Measurements from ENCODE around the gene EIF4G1. TPM values are rescaled to one million over a fixed set of nuclear protein-coding genes. Genes with fewer than 3 reads are reported as not detected.

Gene EIF4G1
- total and polyA plus RNA-seq, 10 of the 15 experiments (the other 5 are each of a cell fraction or from before 2014, with no cell fraction given): 5.7 to 462 (median 237) TPM

- TF ChIP-seq NFXL1 (IDR thresholded peaks at IDR 0.05; ENCODE audit: borderline replicate concordance) (no peak), EGR1 (IDR thresholded peaks at IDR 0.05; ENCODE audit: borderline replicate concordance in 1 of 2, low read depth in 2 of 2, low read length in 2 of 2) (no peak)
These were observed 58.0 kb downstream of the EIF4G1 start (continued) for GRCh38 chr3:184372296-184372821.

DNA sequence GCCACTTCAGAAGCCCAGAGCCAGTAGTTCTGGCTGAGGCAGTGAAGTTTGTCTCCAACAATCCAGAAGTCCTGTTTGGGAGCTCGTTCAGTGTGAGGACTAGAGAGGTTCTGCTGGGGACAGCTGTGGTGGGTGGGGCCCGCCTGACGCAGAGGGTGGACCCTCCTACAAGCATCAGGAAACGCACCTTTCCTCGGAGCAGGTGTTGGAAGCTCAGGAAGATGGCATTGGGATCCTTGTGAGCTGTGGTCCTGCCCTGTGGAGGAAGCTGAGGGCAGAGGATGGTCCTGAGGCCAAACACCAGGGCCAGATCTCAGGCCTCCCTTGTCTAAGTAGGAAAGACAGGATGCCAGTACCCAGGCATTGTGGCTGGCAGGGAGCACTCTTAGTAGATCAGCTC is 58.5 kb downstream of the EIF4G1 start:
- SMC1A ChIA-PET (ENCODE audit: uncharacterized antibody, unreplicated experiment): interaction anchor here (1.0 to 2.2 kb wide), 6 partner anchors 11 to 173 kb away, joined by 3 to 24 read pairs (median 6); partner anchors contain the start of genes CLCN2 and POLR2H
- no peaks in the 10 kb centered on the region for H3K79me2 ChIP-seq (ENCODE audit: control insufficient read depth, insufficient read depth, low read length)
- 22% methylated on average over 5 of the region's 5 CpGs for WGBS (ENCODE audit: insufficient coverage, insufficient replicate concordance, low lambda C conversion rate, missing lambda C conversion rate)
- intact Hi-C loops (cut with micrococcal nuclease; ENCODE audit: unreplicated experiment): no loop called here
- FAIRE-seq (no peak), DNase-seq (ENCODE audit: low read depth, low spot score) (no peak), ATAC-seq (no peak)
- BruUV-seq (replicated peaks): no TSS peak
- in situ Hi-C loops (cut with MboI): no loop called here
- H3K9ac ChIP-seq (ENCODE audit: control insufficient read depth, insufficient read depth, low read length): no peak overlapping the region
- POLR2A ChIA-PET: interaction anchor here (0.6 kb wide), 1 partner anchor 122 kb away, joined by 5 read pairs; no protein-coding TSS in a partner anchor
- no peaks in the 10 kb centered on the region for H4K20me1 ChIP-seq (ENCODE audit: control insufficient read depth, insufficient read depth)
- RAD21 ChIA-PET (ENCODE audit: unreplicated experiment): interaction anchor here (1.8 to 3.4 kb wide), 3 partner anchors 19 to 169 kb away, joined by 11 to 28 read pairs (median 14); no protein-coding TSS in a partner anchor
- H3K27ac ChIP-seq (ENCODE audit: control insufficient read depth, insufficient read depth): no peak overlapping the region
- H2AFZ ChIP-seq (ENCODE audit: control insufficient read depth, low read depth, low read length): no peak overlapping the region
- H3K4me1 ChIP-seq (ENCODE audit: control insufficient read depth, insufficient read depth, low read length): no peaks in the 10 kb centered on the region
- CTCF ChIA-PET: interaction anchor here (1.0 to 4.0 kb wide), 7 partner anchors 9 to 168 kb away, joined by 3 to 79 read pairs (median 5); no protein-coding TSS in a partner anchor
- no peak overlapping the region for H3K4me2 ChIP-seq (ENCODE audit: control insufficient read depth, insufficient read depth)
- peaks cover 0 to 8% of the 10 kb centered on the region in 2 experiments; a peak in 2 of 4 replicates for H3K27me3 ChIP-seq (replicated peaks in 1 of 2; ENCODE audit: control insufficient read depth in 2 of 2, insufficient read depth in 2 of 2, low read length in 1 of 2)
- no peaks in the 10 kb centered on the region for H3K9me3 ChIP-seq (replicated peaks; ENCODE audit: control insufficient read depth, insufficient read depth, low read length)
- no peak overlapping the region for H3K4me3 ChIP-seq
- no peaks in the 10 kb centered on the region; a peak in 1 of 4 replicates for H3K36me3 ChIP-seq (ENCODE audit: control insufficient read depth in 2 of 2, insufficient read depth in 2 of 2, low read length in 1 of 2)
- TF ChIP-seq, protein P1, sequence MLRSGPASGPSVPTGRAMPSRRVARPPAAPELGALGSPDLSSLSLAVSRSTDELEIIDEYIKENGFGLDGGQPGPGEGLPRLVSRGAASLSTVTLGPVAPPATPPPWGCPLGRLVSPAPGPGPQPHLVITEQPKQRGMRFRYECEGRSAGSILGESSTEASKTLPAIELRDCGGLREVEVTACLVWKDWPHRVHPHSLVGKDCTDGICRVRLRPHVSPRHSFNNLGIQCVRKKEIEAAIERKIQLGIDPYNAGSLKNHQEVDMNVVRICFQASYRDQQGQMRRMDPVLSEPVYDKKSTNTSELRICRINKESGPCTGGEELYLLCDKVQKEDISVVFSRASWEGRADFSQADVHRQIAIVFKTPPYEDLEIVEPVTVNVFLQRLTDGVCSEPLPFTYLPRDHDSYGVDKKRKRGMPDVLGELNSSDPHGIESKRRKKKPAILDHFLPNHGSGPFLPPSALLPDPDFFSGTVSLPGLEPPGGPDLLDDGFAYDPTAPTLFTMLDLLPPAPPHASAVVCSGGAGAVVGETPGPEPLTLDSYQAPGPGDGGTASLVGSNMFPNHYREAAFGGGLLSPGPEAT (IDR thresholded peaks at IDR 0.05; ENCODE audit: low read depth): no peak
- no peak for TF ChIP-seq NFXL1 (IDR thresholded peaks at IDR 0.05; ENCODE audit: borderline replicate concordance)
- TF ChIP-seq BCL11A (IDR thresholded peaks at IDR 0.05; ENCODE audit: low read depth, low read length): no peak
- TF ChIP-seq HCFC1 (IDR thresholded peaks at IDR 0.05; ENCODE audit: low read length): no peak
- TF ChIP-seq, protein P2, sequence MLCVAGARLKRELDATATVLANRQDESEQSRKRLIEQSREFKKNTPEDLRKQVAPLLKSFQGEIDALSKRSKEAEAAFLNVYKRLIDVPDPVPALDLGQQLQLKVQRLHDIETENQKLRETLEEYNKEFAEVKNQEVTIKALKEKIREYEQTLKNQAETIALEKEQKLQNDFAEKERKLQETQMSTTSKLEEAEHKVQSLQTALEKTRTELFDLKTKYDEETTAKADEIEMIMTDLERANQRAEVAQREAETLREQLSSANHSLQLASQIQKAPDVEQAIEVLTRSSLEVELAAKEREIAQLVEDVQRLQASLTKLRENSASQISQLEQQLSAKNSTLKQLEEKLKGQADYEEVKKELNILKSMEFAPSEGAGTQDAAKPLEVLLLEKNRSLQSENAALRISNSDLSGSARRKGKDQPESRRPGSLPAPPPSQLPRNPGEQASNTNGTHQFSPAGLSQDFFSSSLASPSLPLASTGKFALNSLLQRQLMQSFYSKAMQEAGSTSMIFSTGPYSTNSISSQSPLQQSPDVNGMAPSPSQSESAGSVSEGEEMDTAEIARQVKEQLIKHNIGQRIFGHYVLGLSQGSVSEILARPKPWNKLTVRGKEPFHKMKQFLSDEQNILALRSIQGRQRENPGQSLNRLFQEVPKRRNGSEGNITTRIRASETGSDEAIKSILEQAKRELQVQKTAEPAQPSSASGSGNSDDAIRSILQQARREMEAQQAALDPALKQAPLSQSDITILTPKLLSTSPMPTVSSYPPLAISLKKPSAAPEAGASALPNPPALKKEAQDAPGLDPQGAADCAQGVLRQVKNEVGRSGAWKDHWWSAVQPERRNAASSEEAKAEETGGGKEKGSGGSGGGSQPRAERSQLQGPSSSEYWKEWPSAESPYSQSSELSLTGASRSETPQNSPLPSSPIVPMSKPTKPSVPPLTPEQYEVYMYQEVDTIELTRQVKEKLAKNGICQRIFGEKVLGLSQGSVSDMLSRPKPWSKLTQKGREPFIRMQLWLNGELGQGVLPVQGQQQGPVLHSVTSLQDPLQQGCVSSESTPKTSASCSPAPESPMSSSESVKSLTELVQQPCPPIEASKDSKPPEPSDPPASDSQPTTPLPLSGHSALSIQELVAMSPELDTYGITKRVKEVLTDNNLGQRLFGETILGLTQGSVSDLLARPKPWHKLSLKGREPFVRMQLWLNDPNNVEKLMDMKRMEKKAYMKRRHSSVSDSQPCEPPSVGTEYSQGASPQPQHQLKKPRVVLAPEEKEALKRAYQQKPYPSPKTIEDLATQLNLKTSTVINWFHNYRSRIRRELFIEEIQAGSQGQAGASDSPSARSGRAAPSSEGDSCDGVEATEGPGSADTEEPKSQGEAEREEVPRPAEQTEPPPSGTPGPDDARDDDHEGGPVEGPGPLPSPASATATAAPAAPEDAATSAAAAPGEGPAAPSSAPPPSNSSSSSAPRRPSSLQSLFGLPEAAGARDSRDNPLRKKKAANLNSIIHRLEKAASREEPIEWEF (IDR thresholded peaks at IDR 0.05; ENCODE audit: insufficient replicate concordance, low read depth, low read length): no peak
- no peak for TF ChIP-seq IKZF2 (IDR thresholded peaks at IDR 0.05)
- no peak for TF ChIP-seq SIX5 (IDR thresholded peaks at IDR 0.05; ENCODE audit: low read depth, low read length, severe bottlenecking)
- TF ChIP-seq, protein P3, sequence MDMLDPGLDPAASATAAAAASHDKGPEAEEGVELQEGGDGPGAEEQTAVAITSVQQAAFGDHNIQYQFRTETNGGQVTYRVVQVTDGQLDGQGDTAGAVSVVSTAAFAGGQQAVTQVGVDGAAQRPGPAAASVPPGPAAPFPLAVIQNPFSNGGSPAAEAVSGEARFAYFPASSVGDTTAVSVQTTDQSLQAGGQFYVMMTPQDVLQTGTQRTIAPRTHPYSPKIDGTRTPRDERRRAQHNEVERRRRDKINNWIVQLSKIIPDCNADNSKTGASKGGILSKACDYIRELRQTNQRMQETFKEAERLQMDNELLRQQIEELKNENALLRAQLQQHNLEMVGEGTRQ (IDR thresholded peaks at IDR 0.05; ENCODE audit: borderline replicate concordance, low read depth, low read length): no peak
